H1 (cell line): Measurements from ENCODE around the gene PPP1R3G. TPM values are rescaled to one million over a fixed set of nuclear protein-coding genes. Genes with fewer than 3 reads are reported as not detected.

Source experiments
- CTCF ChIA-PET: fragments of 300-600 bp; sonication (Branson Sonifier 250); formaldehyde crosslinking; loops from one replicate; lab custom pipeline; 2021; ENCODE audit not compliant: partially characterized antibody; lab: Charles Lee
- POLR2A ChIA-PET: fragments of 300-600 bp; sonication (Branson Sonifier 250); formaldehyde crosslinking; loops from one replicate; lab custom pipeline; 2021; ENCODE audit warnings: inconsistent platforms; ENCODE audit not compliant: partially characterized antibody; lab: Charles Lee
- DNase-seq, 2 experiments: peaks; one replicate each; pipeline versions ENCODE4 v3.0.0 to v3.0.0-alpha.2; 2010 to 2022; ENCODE audit warnings: low spot score in 2 of 2, low read depth in 1 of 2, mixed read lengths in 1 of 2
- FAIRE-seq: peaks from 2 replicates; lab custom pipeline; 2011; peaks lifted over from hg19 to GRCh38; lab: Jason Lieb, UNC
- H2AFZ ChIP-seq: 2 replicates; pipeline ENCODE4 v1.8.1; 2012; ENCODE audit warnings: low read length, inconsistent platforms
- H2AK5ac ChIP-seq: 2 replicates; pipeline ENCODE4 v1.6.1; 2013; ENCODE audit warnings: low read depth, low read length
- H2BK120ac ChIP-seq: replicated peaks from 2 replicates; pipeline ENCODE3; 2013; ENCODE audit warnings: low read depth, low read length, inconsistent platforms
- H2BK12ac ChIP-seq: 2 replicates; pipeline ENCODE4 v1.6.1; 2013; ENCODE audit warnings: low read depth, low read length
- H2BK15ac ChIP-seq: 2 replicates; pipeline ENCODE4 v1.6.1; 2013; ENCODE audit warnings: low read length
- H2BK20ac ChIP-seq: 2 replicates; pipeline ENCODE4 v1.6.1; 2013; ENCODE audit warnings: low read length
- H2BK5ac ChIP-seq: 2 replicates; pipeline ENCODE4 v1.6.1; 2013; ENCODE audit warnings: low read depth, low read length
- H3K14ac ChIP-seq: 2 replicates; pipeline ENCODE4 v1.6.1; 2013; ENCODE audit warnings: inconsistent platforms; ENCODE audit not compliant: insufficient read length
- H3K18ac ChIP-seq: 2 replicates; pipeline ENCODE4 v1.6.1; 2013; ENCODE audit warnings: low read length; ENCODE audit errors: extremely low read depth
- H3K23ac ChIP-seq: 2 replicates; pipeline ENCODE4 v1.6.1; 2013; ENCODE audit warnings: inconsistent platforms; ENCODE audit not compliant: insufficient read length
- H3K23me2 ChIP-seq: 2 replicates; pipeline ENCODE4 v1.6.1; 2013; ENCODE audit warnings: low read depth, low read length
- H3K27ac ChIP-seq: 2 replicates; pipeline ENCODE4 v1.6.1; 2011; ENCODE audit warnings: low read depth, low read length, inconsistent platforms
- H3K27me3 ChIP-seq, 4 experiments: replicated peaks in 1 of 4; 1 replicate in 1 of 4; 2 replicates in 3 of 4; pipeline versions ENCODE4 v1.6.1 to v1.8.1; 2011 to 2013; ENCODE audit warnings: low read length in 3 of 4, mild to moderate bottlenecking in 3 of 4, inconsistent platforms in 2 of 4, mixed read lengths in 2 of 4, moderate library complexity in 1 of 4; ENCODE audit not compliant: control insufficient read depth in 3 of 4, insufficient read depth in 3 of 4; ENCODE audit errors: extremely low read depth in 1 of 4
- H3K36me3 ChIP-seq, 4 experiments: 2 replicates each; pipeline versions ENCODE4 v1.6.1 to v1.8.1; 2011 to 2013; ENCODE audit warnings: mild to moderate bottlenecking in 4 of 4, low read length in 3 of 4, moderate library complexity in 2 of 4, control low read depth in 1 of 4, inconsistent platforms in 1 of 4; ENCODE audit not compliant: insufficient read depth in 4 of 4, control insufficient read depth in 2 of 4
- H3K4ac ChIP-seq: replicated peaks from 2 replicates; pipeline ENCODE3; 2013; ENCODE audit warnings: low read length, low read depth, mixed read lengths, inconsistent platforms; ENCODE audit not compliant: insufficient read length
- H3K4me1 ChIP-seq, 4 experiments: replicated peaks in 1 of 4; 1 replicate in 1 of 4; 2 replicates in 3 of 4; pipeline versions ENCODE4 v1.6.1 to v1.8.1; 2011 to 2013; ENCODE audit warnings: low read length in 3 of 4, inconsistent platforms in 2 of 4, mixed read lengths in 1 of 4; ENCODE audit not compliant: insufficient read depth in 4 of 4, control insufficient read depth in 3 of 4
- H3K4me2 ChIP-seq, 2 experiments: 2 replicates each; pipeline versions ENCODE4 v1.6.1 to v1.8.1; 2011 to 2013; ENCODE audit warnings: low read depth in 2 of 2, low read length in 2 of 2, control low read depth in 1 of 2, inconsistent platforms in 1 of 2, mild to moderate bottlenecking in 1 of 2; ENCODE audit not compliant: insufficient read depth in 1 of 2
- H3K4me3 ChIP-seq, 4 experiments: fragments of 200-600, 300-600 bp in 1 of 4; sonication (generic), shearing (Covaris generic), sonication (Bioruptor Twin) in 1 of 4; 2 replicates each; pipeline versions ENCODE4 v1.5.1 to v1.8.1; 2011 to 2016; ENCODE audit warnings: low read length in 4 of 4, low read depth in 3 of 4, control low read depth in 2 of 4, inconsistent platforms in 2 of 4, mild to moderate bottlenecking in 2 of 4, mixed read lengths in 1 of 4, moderate library complexity in 1 of 4; ENCODE audit not compliant: insufficient read depth in 2 of 4; ENCODE audit errors: extremely low read depth in 1 of 4
- H3K56ac ChIP-seq: replicated peaks from 2 replicates; pipeline ENCODE3; 2013; ENCODE audit warnings: low read depth, mild to moderate bottlenecking, mixed read lengths, low read length, inconsistent platforms; ENCODE audit not compliant: insufficient read length
- H3K79me1 ChIP-seq: 2 replicates; pipeline ENCODE4 v1.6.1; 2013; ENCODE audit warnings: low read depth, low read length, control low read depth
- H3K79me2 ChIP-seq, 2 experiments: 2 replicates each; pipeline versions ENCODE4 v1.6.1 to v1.8.1; 2012 to 2013; ENCODE audit warnings: low read length in 2 of 2, mild to moderate bottlenecking in 2 of 2, inconsistent platforms in 1 of 2; ENCODE audit not compliant: insufficient read depth in 2 of 2, control insufficient read depth in 1 of 2
- H3K9ac ChIP-seq, 4 experiments: replicated peaks in 1 of 4; 1 replicate in 1 of 4; 2 replicates in 3 of 4; pipeline versions ENCODE4 v1.6.1 to v1.8.1; 2011 to 2013; ENCODE audit warnings: low read depth in 3 of 4, low read length in 3 of 4, control low read depth in 2 of 4, mild to moderate bottlenecking in 2 of 4, moderate library complexity in 2 of 4, inconsistent platforms in 1 of 4; ENCODE audit errors: extremely low read depth in 1 of 4
- H3K9me3 ChIP-seq, 2 experiments: 2 replicates each; pipeline versions ENCODE4 v1.6.1 to v1.8.1; 2012 to 2013; ENCODE audit warnings: mild to moderate bottlenecking in 2 of 2, moderate library complexity in 2 of 2, control low read depth in 1 of 2, inconsistent platforms in 1 of 2, low read depth in 1 of 2, low read length in 1 of 2, mixed read lengths in 1 of 2; ENCODE audit not compliant: insufficient read depth in 2 of 2
- H4K20me1 ChIP-seq, 2 experiments: replicated peaks in 1 of 2; 2 replicates each; pipeline versions ENCODE3 to v1.8.1; 2011 to 2013; ENCODE audit warnings: inconsistent platforms in 2 of 2, low read length in 2 of 2, mild to moderate bottlenecking in 1 of 2; ENCODE audit not compliant: insufficient read depth in 2 of 2, control insufficient read depth in 1 of 2
- H4K5ac ChIP-seq: 2 replicates; pipeline ENCODE4 v1.6.1; 2013; ENCODE audit warnings: low read length, low read depth, mixed read lengths, inconsistent platforms; ENCODE audit not compliant: insufficient read length
- H4K8ac ChIP-seq: 2 replicates; pipeline ENCODE4 v1.8.0; 2013; ENCODE audit warnings: mild to moderate bottlenecking, moderate library complexity, low read length, inconsistent platforms; ENCODE audit not compliant: insufficient read depth; ENCODE audit errors: extremely low read depth
- H4K91ac ChIP-seq: replicated peaks from 2 replicates; pipeline ENCODE3; 2013; ENCODE audit warnings: low read length, mixed read lengths, inconsistent platforms; ENCODE audit not compliant: insufficient read length
- BACH1 ChIP-seq: IDR thresholded peaks from 2 replicates; pipeline ENCODE4 v1.6.1; 2012; ENCODE audit warnings: low read length, improper control_type of control experiment
- CEBPB ChIP-seq: IDR thresholded peaks from 2 replicates; pipeline ENCODE4 v1.6.1; 2012; ENCODE audit warnings: low read depth, low read length
- EP300 ChIP-seq, 2 experiments: IDR thresholded peaks; 1 replicate in 1 of 2; 2 replicates in 1 of 2; pipeline ENCODE4 v1.6.1; 2011 to 2012; ENCODE audit warnings: low read depth in 2 of 2, low read length in 2 of 2, mild to moderate bottlenecking in 2 of 2, borderline replicate concordance in 1 of 2, inconsistent platforms in 1 of 2, moderate library complexity in 1 of 2
- KDM1A ChIP-seq: fragments of 200-600, 300-600 bp; sonication (generic); IDR thresholded peaks from 2 replicates; pipeline ENCODE4 v1.7.1; 2016; ENCODE audit warnings: mild to moderate bottlenecking, low read length, borderline replicate concordance
- NRF1 ChIP-seq: IDR thresholded peaks from 2 replicates; pipeline ENCODE4 v1.6.1; 2011; ENCODE audit warnings: mild to moderate bottlenecking, low read depth, low read length, improper control_type of control experiment
- SIN3A ChIP-seq, 2 experiments: IDR thresholded peaks in 1 of 2; conservative IDR thresholded peaks in 1 of 2; 2 replicates each; pipeline ENCODE4 v1.6.1; 2011 to 2012; ENCODE audit warnings: low read length in 2 of 2, improper control_type of control experiment in 1 of 2, low read depth in 1 of 2, mild to moderate bottlenecking in 1 of 2
- WGBS, 2 experiments: shearing (Covaris generic) in 1 of 2; methylation state at CpG; one replicate each; pipeline versions ENCODE4 v1.1.6 to v1.1.7; 2013 to 2015; ENCODE audit warnings: low lambda C conversion rate in 2 of 2, mixed read lengths in 2 of 2, inconsistent platforms in 1 of 2, low coverage in 1 of 2, missing lambda C conversion rate in 1 of 2; ENCODE audit not compliant: insufficient replicate concordance in 2 of 2, insufficient coverage in 1 of 2, insufficient read length in 1 of 2; ENCODE audit errors: extremely low coverage in 1 of 2, missing lambda C conversion rate in 1 of 2; 5-methylcytosine and 5-hydroxymethylcytosine counted together
- polyA plus RNA-seq, 7 experiments: library from polyadenylated mRNA; depleted of rRNA in 3 of 7; stranded (reverse) in 5 of 7; unstranded in 2 of 7; fragments of >200 nt in 5 of 7; fragments of 200-250 nt in 2 of 7; gene quantifications; 1 replicate in 5 of 7; 2 replicates in 1 of 7; 4 replicates in 1 of 7; pipeline versions ENCODE4 v1.2.1 to v1.2.3, GENCODE V29; 2011 to 2013; ENCODE audit warnings: missing spikeins in 2 of 7, mixed read lengths in 2 of 7
- total RNA-seq: library from RNA; stranded (reverse); fragmentation: NEBNext Ultra II Directional; extraction: Animal tissue kit (Norgen Biotek cat#: 25700); gene quantifications from 2 replicates; pipeline ENCODE4 v1.2.1, GENCODE V29; 2021
- TF ChIP-seq, protein P1 (sequence below), 3 experiments: IDR thresholded peaks; 1 replicate in 2 of 3; 2 replicates in 1 of 3; pipeline versions ENCODE4 v1.5.1 to v1.6.1; 2011; ENCODE audit warnings: low read length in 3 of 3, mild to moderate bottlenecking in 3 of 3, inconsistent platforms in 2 of 3, low read depth in 1 of 3, moderate library complexity in 1 of 3; ENCODE audit not compliant: insufficient read depth in 1 of 3; ENCODE audit errors: control extremely low read depth in 1 of 3

The PPP1R3G gene
- total and polyA plus RNA-seq, 2 of the 8 experiments (the other 6 are each of a cell fraction or from before 2014, with no cell fraction given): 0.03 to 0.09 TPM

GRCh38 chr6:5044866-5045265, 40.3 kb upstream of the PPP1R3G start:
- 86% methylated on average over 3 of the region's 3 CpGs; no CpG with 5 or more reads in 1 of the 2 experiments for WGBS, 2 experiments
- peaks cover 1 to 5% of the 10 kb centered on the region in 2 experiments; a peak in 2 of 4 replicates for H3K9me3 ChIP-seq
- CTCF ChIA-PET: interaction anchor here (0.8 kb wide), 1 partner anchor 170 kb away, joined by 3 read pairs; no protein-coding TSS in a partner anchor
- no peak for TF ChIP-seq KDM1A
- no peak for TF ChIP-seq BACH1
- TF ChIP-seq SIN3A (conservative IDR thresholded peaks at IDR 0.05 in 1 of 2, IDR thresholded peaks at IDR 0.05 in 1 of 2; ENCODE audit: low read depth in 1 of 2, low read length in 2 of 2): no peak
- TF ChIP-seq, protein P1, sequence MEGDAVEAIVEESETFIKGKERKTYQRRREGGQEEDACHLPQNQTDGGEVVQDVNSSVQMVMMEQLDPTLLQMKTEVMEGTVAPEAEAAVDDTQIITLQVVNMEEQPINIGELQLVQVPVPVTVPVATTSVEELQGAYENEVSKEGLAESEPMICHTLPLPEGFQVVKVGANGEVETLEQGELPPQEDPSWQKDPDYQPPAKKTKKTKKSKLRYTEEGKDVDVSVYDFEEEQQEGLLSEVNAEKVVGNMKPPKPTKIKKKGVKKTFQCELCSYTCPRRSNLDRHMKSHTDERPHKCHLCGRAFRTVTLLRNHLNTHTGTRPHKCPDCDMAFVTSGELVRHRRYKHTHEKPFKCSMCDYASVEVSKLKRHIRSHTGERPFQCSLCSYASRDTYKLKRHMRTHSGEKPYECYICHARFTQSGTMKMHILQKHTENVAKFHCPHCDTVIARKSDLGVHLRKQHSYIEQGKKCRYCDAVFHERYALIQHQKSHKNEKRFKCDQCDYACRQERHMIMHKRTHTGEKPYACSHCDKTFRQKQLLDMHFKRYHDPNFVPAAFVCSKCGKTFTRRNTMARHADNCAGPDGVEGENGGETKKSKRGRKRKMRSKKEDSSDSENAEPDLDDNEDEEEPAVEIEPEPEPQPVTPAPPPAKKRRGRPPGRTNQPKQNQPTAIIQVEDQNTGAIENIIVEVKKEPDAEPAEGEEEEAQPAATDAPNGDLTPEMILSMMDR (IDR thresholded peaks at IDR 0.05; ENCODE audit: control extremely low read depth in 1 of 3, insufficient read depth in 1 of 3, low read depth in 1 of 3, low read length in 3 of 3): no peak
- TF ChIP-seq NRF1: no peak
- TF ChIP-seq EP300 (IDR thresholded peaks at IDR 0.05; ENCODE audit: borderline replicate concordance in 1 of 2, low read depth in 2 of 2, low read length in 2 of 2): no peak
- no peak for TF ChIP-seq CEBPB

More at GRCh38 chr6:5044866-5045265, 40.3 kb upstream of the PPP1R3G start:
- Histone ChIP-seq H3K23ac (no peak overlapping the region), H2AK5ac (no peak overlapping the region), H2BK12ac (no peak overlapping the region), H3K4me2 (no peak overlapping the region), H4K91ac (no peak overlapping the region), H3K56ac (no peak overlapping the region), H2BK5ac (no peak overlapping the region), H4K5ac (no peak overlapping the region), H2BK15ac (no peak overlapping the region), H3K18ac (no peak overlapping the region), H2AFZ (no peak overlapping the region), H3K14ac (no peak overlapping the region), H3K23me2 (no peaks in the 10 kb centered on the region), H3K4me3 (no peak overlapping the region), H3K4me1 (no peaks in the 10 kb centered on the region), H3K79me1 (no peaks in the 10 kb centered on the region), H2BK20ac (no peak overlapping the region), H3K27ac (no peak overlapping the region), H4K20me1 (no peaks in the 10 kb centered on the region), H3K36me3 (no peaks in the 10 kb centered on the region), H3K4ac (no peak overlapping the region), H3K9ac (no peak overlapping the region), H3K27me3 (no peaks in the 10 kb centered on the region), H2BK120ac (no peak overlapping the region), H4K8ac (no peak overlapping the region), H3K79me2 (no peaks in the 10 kb centered on the region)
- DNase-seq (no peak), FAIRE-seq (no peak)
- POLR2A ChIA-PET: no interaction called here
